ENCODE results near the gene OR10K1. TPM values are rescaled to one million over a fixed set of nuclear protein-coding genes. Genes with fewer than 3 reads are reported as not detected.

OR10K1 gene
- total and polyA plus RNA-seq, 10 of the 15 experiments (the other 5 are each of a cell fraction or from before 2014, with no cell fraction given) = not detected

DNA sequence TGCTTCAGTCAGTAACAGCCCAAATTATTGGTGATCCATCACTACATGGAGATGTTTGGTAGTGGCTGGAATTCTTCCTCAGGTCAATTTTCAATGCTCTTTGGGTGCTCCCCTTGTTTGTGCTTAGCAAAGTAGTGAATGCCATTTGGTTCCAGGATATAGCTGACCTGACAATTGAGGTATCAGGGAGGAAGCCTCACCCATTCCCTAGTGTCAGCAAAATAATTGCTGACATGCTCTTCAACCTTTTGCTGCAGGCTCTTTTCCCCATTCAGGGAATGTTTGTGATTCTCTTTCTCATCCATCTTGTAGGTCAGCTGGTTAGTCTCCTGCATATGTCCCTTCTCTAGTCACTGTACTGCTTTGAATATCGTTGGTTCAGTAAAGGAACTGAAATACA, 7.1 kb upstream of the OR10K1 start:
- POLR2A ChIA-PET = no interaction called here
- SMC1A ChIA-PET (ENCODE audit: uncharacterized antibody, unreplicated experiment) = no interaction called here
- no peak overlapping the region for H3K27ac ChIP-seq (ENCODE audit: control insufficient read depth, insufficient read depth)
- no peaks in the 10 kb centered on the region for H4K20me1 ChIP-seq (ENCODE audit: control insufficient read depth, insufficient read depth)
- no peaks in the 10 kb centered on the region for H3K9me3 ChIP-seq (replicated peaks; ENCODE audit: control insufficient read depth, insufficient read depth, low read length)
- no TSS peak for BruUV-seq (replicated peaks)
- intact Hi-C loops (cut with micrococcal nuclease; ENCODE audit: unreplicated experiment) (no loop called here), in situ Hi-C loops (cut with MboI) (no loop called here)
- H3K36me3 ChIP-seq (ENCODE audit: control insufficient read depth in 2 of 2, insufficient read depth in 2 of 2, low read length in 1 of 2) = no peaks in the 10 kb centered on the region
- RAD21 ChIA-PET (ENCODE audit: unreplicated experiment) = no interaction called here
- FAIRE-seq = no peak
- TF ChIP-seq ZNF274 (IDR thresholded peaks at IDR 0.05; ENCODE audit: insufficient read depth, insufficient read length) = no peak
- TF ChIP-seq, protein P1, sequence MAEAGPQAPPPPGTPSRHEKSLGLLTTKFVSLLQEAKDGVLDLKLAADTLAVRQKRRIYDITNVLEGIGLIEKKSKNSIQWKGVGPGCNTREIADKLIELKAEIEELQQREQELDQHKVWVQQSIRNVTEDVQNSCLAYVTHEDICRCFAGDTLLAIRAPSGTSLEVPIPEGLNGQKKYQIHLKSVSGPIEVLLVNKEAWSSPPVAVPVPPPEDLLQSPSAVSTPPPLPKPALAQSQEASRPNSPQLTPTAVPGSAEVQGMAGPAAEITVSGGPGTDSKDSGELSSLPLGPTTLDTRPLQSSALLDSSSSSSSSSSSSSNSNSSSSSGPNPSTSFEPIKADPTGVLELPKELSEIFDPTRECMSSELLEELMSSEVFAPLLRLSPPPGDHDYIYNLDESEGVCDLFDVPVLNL (IDR thresholded peaks at IDR 0.05; ENCODE audit: low read depth, low read length) = no peak
- TF ChIP-seq STAT3 (IDR thresholded peaks at IDR 0.05; ENCODE audit: low read depth, low read length) = no peak
- TF ChIP-seq JUND (IDR thresholded peaks at IDR 0.05; ENCODE audit: low read depth, low read length) = no peak
- TF ChIP-seq RELA (IDR thresholded peaks at IDR 0.05; ENCODE audit: borderline replicate concordance, partially characterized antibody) = no peak
- no peak for TF ChIP-seq CREM (IDR thresholded peaks at IDR 0.05; ENCODE audit: low read depth)
- TF ChIP-seq NR2F1 (conservative IDR thresholded peaks at IDR 0.05) = no peak
- no peak for TF ChIP-seq HSF1 (IDR thresholded peaks at IDR 0.05; ENCODE audit: low read depth, low read length)
- TF ChIP-seq RUNX3 (IDR thresholded peaks at IDR 0.05; ENCODE audit: low read length) = no peak
- TF ChIP-seq HDGF (IDR thresholded peaks at IDR 0.05) = no peak
- TF ChIP-seq CHD2 (IDR thresholded peaks at IDR 0.05; ENCODE audit: borderline replicate concordance, low read depth, low read length) = no peak
- TF ChIP-seq, protein P2, sequence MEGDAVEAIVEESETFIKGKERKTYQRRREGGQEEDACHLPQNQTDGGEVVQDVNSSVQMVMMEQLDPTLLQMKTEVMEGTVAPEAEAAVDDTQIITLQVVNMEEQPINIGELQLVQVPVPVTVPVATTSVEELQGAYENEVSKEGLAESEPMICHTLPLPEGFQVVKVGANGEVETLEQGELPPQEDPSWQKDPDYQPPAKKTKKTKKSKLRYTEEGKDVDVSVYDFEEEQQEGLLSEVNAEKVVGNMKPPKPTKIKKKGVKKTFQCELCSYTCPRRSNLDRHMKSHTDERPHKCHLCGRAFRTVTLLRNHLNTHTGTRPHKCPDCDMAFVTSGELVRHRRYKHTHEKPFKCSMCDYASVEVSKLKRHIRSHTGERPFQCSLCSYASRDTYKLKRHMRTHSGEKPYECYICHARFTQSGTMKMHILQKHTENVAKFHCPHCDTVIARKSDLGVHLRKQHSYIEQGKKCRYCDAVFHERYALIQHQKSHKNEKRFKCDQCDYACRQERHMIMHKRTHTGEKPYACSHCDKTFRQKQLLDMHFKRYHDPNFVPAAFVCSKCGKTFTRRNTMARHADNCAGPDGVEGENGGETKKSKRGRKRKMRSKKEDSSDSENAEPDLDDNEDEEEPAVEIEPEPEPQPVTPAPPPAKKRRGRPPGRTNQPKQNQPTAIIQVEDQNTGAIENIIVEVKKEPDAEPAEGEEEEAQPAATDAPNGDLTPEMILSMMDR (IDR thresholded peaks at IDR 0.05 in 2 of 3, conservative IDR thresholded peaks at IDR 0.05 in 1 of 3; ENCODE audit: control insufficient read depth in 2 of 3, extremely low read depth in 1 of 3, insufficient read depth in 1 of 3, low read depth in 3 of 3, low read length in 3 of 3) = no peak
- no peak for TF ChIP-seq ZBTB11 (CRISPR knock-in tag; IDR thresholded peaks at IDR 0.05)
- CTCF ChIA-PET = no interaction called here
- H3K4me1 ChIP-seq (ENCODE audit: control insufficient read depth, insufficient read depth, low read length) = no peaks in the 10 kb centered on the region
- DNase-seq (ENCODE audit: low read depth, low spot score) = no peak
- no peak for ATAC-seq
- H3K4me2 ChIP-seq (ENCODE audit: control insufficient read depth, insufficient read depth) = no peak overlapping the region
- WGBS (ENCODE audit: insufficient coverage, insufficient replicate concordance, low lambda C conversion rate, missing lambda C conversion rate) = 5% methylated on average over 1 of the region's 1 CpG
- no peaks in the 10 kb centered on the region; a peak in 1 of 4 replicates for H3K27me3 ChIP-seq (replicated peaks in 1 of 2; ENCODE audit: control insufficient read depth in 2 of 2, insufficient read depth in 2 of 2, low read length in 1 of 2)
- H3K4me3 ChIP-seq = no peak overlapping the region
- no peak overlapping the region for H2AFZ ChIP-seq (ENCODE audit: control insufficient read depth, low read depth, low read length)
- no peak overlapping the region for H3K9ac ChIP-seq (ENCODE audit: control insufficient read depth, insufficient read depth, low read length)
- no peaks in the 10 kb centered on the region for H3K79me2 ChIP-seq (ENCODE audit: control insufficient read depth, insufficient read depth, low read length)

All from GM12878 (cell line).